MCF 10A (cell line): ENCODE measurements around the gene LAIR2. TPM values are rescaled to one million over a fixed set of nuclear protein-coding genes. Genes with fewer than 3 reads are reported as not detected.
"Not testable (repeated sequence)": the region's sequence is repeated elsewhere in the genome, so short reads cannot be mapped to it uniquely, and the experiment has no call there.

Source experiments
- BruUV-seq: library from RNA; stranded (reverse); fragments of 400-500 nt; replicated peaks from 2 replicates; lab custom pipeline; 2021; lab: Mats Ljungman, UMichigan
- CTCF ChIA-PET: fragments of 300-600 bp; sonication (Branson Sonifier 250); formaldehyde crosslinking; extraction: SDS; loops from one replicate; lab custom pipeline; 2021; ENCODE audit warnings: antibody characterized with exemption, inconsistent platforms; lab: Yijun Ruan, JAX
- POLR2A ChIA-PET: fragments of 300-600, 350-650 bp; sonication (Branson Sonifier 250); formaldehyde crosslinking; extraction: SDS; loops from one replicate; lab custom pipeline; 2020; ENCODE audit warnings: antibody characterized with exemption, inconsistent platforms; lab: Yijun Ruan, JAX
- DNase-seq: peaks from one replicate; pipeline ENCODE4 v3.0.0-alpha.2; 2018; ENCODE audit not compliant: unreplicated experiment
- H3K27ac Mint-ChIP-seq: one replicate; pipeline ENCODE4 v1.8.0; 2022; ENCODE audit warnings: mild to moderate bottlenecking, low read depth, mixed read lengths; ENCODE audit not compliant: unreplicated experiment
- H3K27me3 Mint-ChIP-seq: one replicate; pipeline ENCODE4 v1.8.0; 2022; ENCODE audit warnings: mixed read lengths; ENCODE audit not compliant: insufficient read depth, unreplicated experiment
- H3K36me3 Mint-ChIP-seq: one replicate; pipeline ENCODE4 v1.8.0; 2022; ENCODE audit warnings: mild to moderate bottlenecking, moderate library complexity, mixed read lengths; ENCODE audit not compliant: insufficient read depth, unreplicated experiment
- H3K4me1 Mint-ChIP-seq: one replicate; pipeline ENCODE4 v1.8.0; 2022; ENCODE audit warnings: mixed read lengths; ENCODE audit not compliant: insufficient read depth, unreplicated experiment
- H3K4me3 Mint-ChIP-seq: one replicate; pipeline ENCODE4 v1.8.0; 2022; ENCODE audit warnings: mild to moderate bottlenecking, moderate library complexity, mixed read lengths; ENCODE audit not compliant: unreplicated experiment
- H3K9me3 Mint-ChIP-seq: one replicate; pipeline ENCODE4 v1.8.0; 2022; ENCODE audit warnings: mixed read lengths; ENCODE audit not compliant: unreplicated experiment
- CTCF ChIP-seq: fragments of 200-600 bp; IDR thresholded peaks from one replicate; pipeline ENCODE4 v1.8.0; 2022; ENCODE audit warnings: antibody characterized with exemption, mild to moderate bottlenecking; ENCODE audit not compliant: unreplicated experiment
- intact Hi-C: fragments of 100-400 bp; cut with micrococcal nuclease; formaldehyde crosslinking; loops from 2 replicates; pipeline ENCODE4 v1.14.1; 2022
- total RNA-seq: library from RNA; stranded (reverse); gene quantifications from 2 replicates; pipeline ENCODE4 v1.2.3, GENCODE V29; 2022

The LAIR2 gene
- total RNA-seq, 1 experiment from 2014 or later = not detected

GRCh38 chr19:54506079-54506478, 3.4 kb downstream of the LAIR2 start:
- Mint-ChIP-seq H3K36me3 (no peaks in the 10 kb centered on the region), H3K4me3 (no peak overlapping the region), H3K4me1 (no peaks in the 10 kb centered on the region), H3K27me3 (no peaks in the 10 kb centered on the region), H3K27ac (no peak overlapping the region), H3K9me3 (peaks cover 20% of the 10 kb centered on the region)
- DNase-seq = no peak
- TF ChIP-seq CTCF = no peak
- ChIA-PET CTCF (interaction anchor here (0.5 to 0.7 kb wide), 3 partner anchors 11 to 1599 kb away, joined by 3 read pairs; no protein-coding TSS in a partner anchor), POLR2A (no interaction called here)
- intact Hi-C loops = no loop called here
- BruUV-seq = no TSS peak

GRCh38 chr19:54507038-54507717, 4.5 kb downstream of the LAIR2 start:
- H3K4me1 Mint-ChIP-seq, H3K4me3 Mint-ChIP-seq, CTCF ChIA-PET, POLR2A ChIA-PET, BruUV-seq, H3K27ac Mint-ChIP-seq, intact Hi-C loops, H3K27me3 Mint-ChIP-seq, H3K36me3 Mint-ChIP-seq, DNase-seq: not testable (repeated sequence)
- peaks cover 22% of the 10 kb centered on the region for H3K9me3 Mint-ChIP-seq

- no TSS peak for BruUV-seq
- CTCF ChIA-PET = interaction anchor here (0.6 kb wide), 1 partner anchor 1280 kb away, joined by 3 read pairs; no protein-coding TSS in a partner anchor
- no peak overlapping the region for H3K27ac Mint-ChIP-seq
- no peaks in the 10 kb centered on the region for H3K27me3 Mint-ChIP-seq
- no peak for DNase-seq
- no peak for TF ChIP-seq CTCF
- H3K9me3 Mint-ChIP-seq = peaks cover 28% of the 10 kb centered on the region
- POLR2A ChIA-PET = no interaction called here
- intact Hi-C loops = no loop called here
- no peaks in the 10 kb centered on the region for H3K4me1 Mint-ChIP-seq
- no peaks in the 10 kb centered on the region for H3K36me3 Mint-ChIP-seq
- H3K4me3 Mint-ChIP-seq = no peak overlapping the region
Observed at GRCh38 chr19:54507824-54508223, 5.2 kb downstream of the LAIR2 start.

GRCh38 chr19:54508487-54508886, 5.9 kb downstream of the LAIR2 start:
- BruUV-seq, H3K27me3 Mint-ChIP-seq, CTCF ChIA-PET: not testable (repeated sequence)

GRCh38 chr19:54509200-54509940, 6.7 kb downstream of the LAIR2 start:
- BruUV-seq, H3K27ac Mint-ChIP-seq, H3K4me3 Mint-ChIP-seq, CTCF ChIA-PET, H3K4me1 Mint-ChIP-seq, intact Hi-C loops, H3K36me3 Mint-ChIP-seq, POLR2A ChIA-PET, DNase-seq, H3K27me3 Mint-ChIP-seq: not testable (repeated sequence)
- peaks cover 27% of the 10 kb centered on the region for H3K9me3 Mint-ChIP-seq

More at GRCh38 chr19:54508487-54508886, 5.9 kb downstream of the LAIR2 start:
- POLR2A ChIA-PET, H3K27ac Mint-ChIP-seq, H3K4me3 Mint-ChIP-seq, H3K36me3 Mint-ChIP-seq, intact Hi-C loops, DNase-seq, H3K4me1 Mint-ChIP-seq: not testable (repeated sequence)
- peaks cover 28% of the 10 kb centered on the region for H3K9me3 Mint-ChIP-seq
